ENCODE results near the gene TMEM178B.

The TMEM178B gene

GRCh38 chr7:141302617-141303016 lies 228.8 kb downstream of the TMEM178B start:
- no peaks in the 10 kb centered on the region for H3K36me3 ChIP-seq (ENCODE audit: control insufficient read depth, insufficient read depth, low read length)
- no peak overlapping the region for H3K4me3 ChIP-seq (ENCODE audit: low read length)
- no peak overlapping the region for H3K9ac ChIP-seq (ENCODE audit: low read length)
- H3K27ac ChIP-seq (ENCODE audit: low read depth, low read length) = no peak overlapping the region
- H3K4me1 ChIP-seq (ENCODE audit: control insufficient read depth, insufficient read depth, low read length) = no peaks in the 10 kb centered on the region
- H3K27me3 ChIP-seq (ENCODE audit: control insufficient read depth, insufficient read depth, low read length) = no peaks in the 10 kb centered on the region

GRCh38 chr7:141304291-141304690 lies 230.4 kb downstream of the TMEM178B start:
- Histone ChIP-seq H3K36me3 (ENCODE audit: control insufficient read depth, insufficient read depth, low read length) (no peaks in the 10 kb centered on the region), H3K27me3 (ENCODE audit: control insufficient read depth, insufficient read depth, low read length) (no peaks in the 10 kb centered on the region), H3K9ac (ENCODE audit: low read length) (no peak overlapping the region), H3K27ac (ENCODE audit: low read depth, low read length) (no peak overlapping the region), H3K4me1 (ENCODE audit: control insufficient read depth, insufficient read depth, low read length) (no peaks in the 10 kb centered on the region), H3K4me3 (ENCODE audit: low read length) (no peak overlapping the region)

GRCh38 chr7:141306081-141306480 lies 232.2 kb downstream of the TMEM178B start:
- H3K27me3 ChIP-seq (ENCODE audit: control insufficient read depth, insufficient read depth, low read length) = no peaks in the 10 kb centered on the region
- H3K9ac ChIP-seq (ENCODE audit: low read length) = no peak overlapping the region
- no peak overlapping the region for H3K4me3 ChIP-seq (ENCODE audit: low read length)
- no peak overlapping the region for H3K27ac ChIP-seq (ENCODE audit: low read depth, low read length)
- no peaks in the 10 kb centered on the region for H3K4me1 ChIP-seq (ENCODE audit: control insufficient read depth, insufficient read depth, low read length)
- H3K36me3 ChIP-seq (ENCODE audit: control insufficient read depth, insufficient read depth, low read length) = no peaks in the 10 kb centered on the region

GRCh38 chr7:141312395-141312794 lies 238.5 kb downstream of the TMEM178B start:
- no peak overlapping the region for H3K9ac ChIP-seq (ENCODE audit: low read length)
- no peak overlapping the region for H3K4me3 ChIP-seq (ENCODE audit: low read length)
- H3K36me3 ChIP-seq (ENCODE audit: control insufficient read depth, insufficient read depth, low read length) = no peaks in the 10 kb centered on the region
- no peak overlapping the region for H3K27ac ChIP-seq (ENCODE audit: low read depth, low read length)
- H3K27me3 ChIP-seq (ENCODE audit: control insufficient read depth, insufficient read depth, low read length) = no peaks in the 10 kb centered on the region
- no peaks in the 10 kb centered on the region for H3K4me1 ChIP-seq (ENCODE audit: control insufficient read depth, insufficient read depth, low read length)

- no peak overlapping the region for H3K9ac ChIP-seq (ENCODE audit: low read length)
- H3K27ac ChIP-seq (ENCODE audit: low read depth, low read length) = no peak overlapping the region
- no peak overlapping the region for H3K4me3 ChIP-seq (ENCODE audit: low read length)
- no peaks in the 10 kb centered on the region for H3K36me3 ChIP-seq (ENCODE audit: control insufficient read depth, insufficient read depth, low read length)
- no peaks in the 10 kb centered on the region for H3K4me1 ChIP-seq (ENCODE audit: control insufficient read depth, insufficient read depth, low read length)
- no peaks in the 10 kb centered on the region for H3K27me3 ChIP-seq (ENCODE audit: control insufficient read depth, insufficient read depth, low read length)
These were observed 239.1 kb downstream of the TMEM178B start for GRCh38 chr7:141312828-141313521.

GRCh38 chr7:141313896-141314295 lies 240.0 kb downstream of the TMEM178B start:
- no peaks in the 10 kb centered on the region for H3K36me3 ChIP-seq (ENCODE audit: control insufficient read depth, insufficient read depth, low read length)
- no peak overlapping the region for H3K9ac ChIP-seq (ENCODE audit: low read length)
- H3K27ac ChIP-seq (ENCODE audit: low read depth, low read length) = no peak overlapping the region
- H3K4me3 ChIP-seq (ENCODE audit: low read length) = no peak overlapping the region
- no peaks in the 10 kb centered on the region for H3K27me3 ChIP-seq (ENCODE audit: control insufficient read depth, insufficient read depth, low read length)
- no peaks in the 10 kb centered on the region for H3K4me1 ChIP-seq (ENCODE audit: control insufficient read depth, insufficient read depth, low read length)

- no peaks in the 10 kb centered on the region for H3K4me1 ChIP-seq (ENCODE audit: control insufficient read depth, insufficient read depth, low read length)
- no peak overlapping the region for H3K9ac ChIP-seq (ENCODE audit: low read length)
- H3K27ac ChIP-seq (ENCODE audit: low read depth, low read length) = no peak overlapping the region
- H3K4me3 ChIP-seq (ENCODE audit: low read length) = no peak overlapping the region
- H3K36me3 ChIP-seq (ENCODE audit: control insufficient read depth, insufficient read depth, low read length) = no peaks in the 10 kb centered on the region
- H3K27me3 ChIP-seq (ENCODE audit: control insufficient read depth, insufficient read depth, low read length) = no peaks in the 10 kb centered on the region
These were observed 243.2 kb downstream of the TMEM178B start for GRCh38 chr7:141317033-141317585.

GRCh38 chr7:141320287-141320686 lies 246.4 kb downstream of the TMEM178B start:
- no peak overlapping the region for H3K4me3 ChIP-seq (ENCODE audit: low read length)
- H3K27me3 ChIP-seq (ENCODE audit: control insufficient read depth, insufficient read depth, low read length) = no peaks in the 10 kb centered on the region
- H3K4me1 ChIP-seq (ENCODE audit: control insufficient read depth, insufficient read depth, low read length) = no peaks in the 10 kb centered on the region
- H3K36me3 ChIP-seq (ENCODE audit: control insufficient read depth, insufficient read depth, low read length) = no peaks in the 10 kb centered on the region
- no peak overlapping the region for H3K9ac ChIP-seq (ENCODE audit: low read length)
- no peak overlapping the region for H3K27ac ChIP-seq (ENCODE audit: low read depth, low read length)

GRCh38 chr7:141322383-141322782 lies 248.5 kb downstream of the TMEM178B start:
- Histone ChIP-seq H3K9ac (ENCODE audit: low read length) (no peak overlapping the region), H3K4me1 (ENCODE audit: control insufficient read depth, insufficient read depth, low read length) (no peaks in the 10 kb centered on the region), H3K4me3 (ENCODE audit: low read length) (no peak overlapping the region), H3K36me3 (ENCODE audit: control insufficient read depth, insufficient read depth, low read length) (no peaks in the 10 kb centered on the region), H3K27me3 (ENCODE audit: control insufficient read depth, insufficient read depth, low read length) (no peaks in the 10 kb centered on the region), H3K27ac (ENCODE audit: low read depth, low read length) (no peak overlapping the region)

GRCh38 chr7:141323826-141324225 lies 250.0 kb downstream of the TMEM178B start:
- H3K36me3 ChIP-seq (ENCODE audit: control insufficient read depth, insufficient read depth, low read length) = no peaks in the 10 kb centered on the region
- H3K27ac ChIP-seq (ENCODE audit: low read depth, low read length) = no peak overlapping the region
- H3K9ac ChIP-seq (ENCODE audit: low read length) = no peak overlapping the region
- no peaks in the 10 kb centered on the region for H3K27me3 ChIP-seq (ENCODE audit: control insufficient read depth, insufficient read depth, low read length)
- H3K4me1 ChIP-seq (ENCODE audit: control insufficient read depth, insufficient read depth, low read length) = no peaks in the 10 kb centered on the region
- no peak overlapping the region for H3K4me3 ChIP-seq (ENCODE audit: low read length)

GRCh38 chr7:141324870-141325269 lies 251.0 kb downstream of the TMEM178B start:
- Histone ChIP-seq H3K27me3 (ENCODE audit: control insufficient read depth, insufficient read depth, low read length) (no peaks in the 10 kb centered on the region), H3K36me3 (ENCODE audit: control insufficient read depth, insufficient read depth, low read length) (no peaks in the 10 kb centered on the region), H3K9ac (ENCODE audit: low read length) (no peak overlapping the region), H3K27ac (ENCODE audit: low read depth, low read length) (no peak overlapping the region), H3K4me3 (ENCODE audit: low read length) (no peak overlapping the region), H3K4me1 (ENCODE audit: control insufficient read depth, insufficient read depth, low read length) (no peaks in the 10 kb centered on the region)

GRCh38 chr7:141325275-141325674 lies 251.4 kb downstream of the TMEM178B start:
- H3K9ac ChIP-seq (ENCODE audit: low read length) = no peak overlapping the region
- no peaks in the 10 kb centered on the region for H3K36me3 ChIP-seq (ENCODE audit: control insufficient read depth, insufficient read depth, low read length)
- H3K4me1 ChIP-seq (ENCODE audit: control insufficient read depth, insufficient read depth, low read length) = no peaks in the 10 kb centered on the region
- H3K27me3 ChIP-seq (ENCODE audit: control insufficient read depth, insufficient read depth, low read length) = no peaks in the 10 kb centered on the region
- no peak overlapping the region for H3K27ac ChIP-seq (ENCODE audit: low read depth, low read length)
- H3K4me3 ChIP-seq (ENCODE audit: low read length) = no peak overlapping the region

- Histone ChIP-seq H3K4me1 (ENCODE audit: control insufficient read depth, insufficient read depth, low read length) (no peaks in the 10 kb centered on the region), H3K36me3 (ENCODE audit: control insufficient read depth, insufficient read depth, low read length) (no peaks in the 10 kb centered on the region), H3K27me3 (ENCODE audit: control insufficient read depth, insufficient read depth, low read length) (no peaks in the 10 kb centered on the region), H3K9ac (ENCODE audit: low read length) (no peak overlapping the region), H3K27ac (ENCODE audit: low read depth, low read length) (no peak overlapping the region), H3K4me3 (ENCODE audit: low read length) (no peak overlapping the region)
These were observed 254.4 kb downstream of the TMEM178B start for GRCh38 chr7:141328290-141328689.

All from rectal smooth muscle tissue (tissue), 1 donor.